ENCODE results near the gene TNFSF13.

TNFSF13 gene

DNA sequence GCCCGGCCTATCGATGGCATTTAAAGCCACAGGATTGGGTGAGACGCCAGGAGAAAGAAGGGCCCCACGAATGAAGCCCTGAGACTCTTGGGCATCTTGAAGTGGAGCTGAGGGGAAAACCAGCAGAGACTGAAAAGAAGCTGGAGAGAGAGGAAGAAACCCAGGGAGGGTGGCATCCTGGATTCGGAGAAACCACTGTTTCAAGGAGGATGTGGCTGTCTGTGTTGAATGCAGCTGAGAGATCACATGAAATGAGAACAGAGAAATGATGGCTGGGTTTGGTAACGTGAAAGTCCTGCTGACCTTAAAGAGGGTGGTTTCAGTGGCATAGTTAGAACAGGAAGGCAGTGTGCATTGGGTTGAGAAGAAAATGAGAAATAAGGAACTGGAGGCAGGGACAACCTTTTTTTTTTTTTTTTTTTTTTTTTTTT is 5.9 kb upstream of the TNFSF13 start:
- DNase-seq = peak in 3 of 14 donors; percentile 22 to 38 (median 37)

DNA sequence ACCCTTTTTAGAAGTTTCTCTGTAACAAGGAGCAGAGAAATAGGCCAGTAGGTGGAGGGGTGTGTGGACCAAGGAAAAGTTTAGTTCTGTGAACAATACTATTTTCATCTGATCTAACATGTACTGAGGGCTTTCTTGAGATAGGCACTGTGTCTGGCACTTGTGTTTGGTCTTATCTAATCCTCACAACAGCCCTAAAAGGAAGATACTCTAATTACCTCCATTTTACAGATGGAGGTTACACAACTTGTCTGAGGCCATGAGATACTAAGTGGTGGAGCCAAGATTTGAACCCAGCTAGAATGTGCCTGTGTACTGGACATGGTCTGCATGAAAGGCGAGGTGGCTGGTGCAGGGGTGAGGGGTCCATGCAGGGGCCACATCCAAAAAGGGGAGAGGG is 5.2 kb upstream of the TNFSF13 start:
- DNase-seq = no peak

DNA sequence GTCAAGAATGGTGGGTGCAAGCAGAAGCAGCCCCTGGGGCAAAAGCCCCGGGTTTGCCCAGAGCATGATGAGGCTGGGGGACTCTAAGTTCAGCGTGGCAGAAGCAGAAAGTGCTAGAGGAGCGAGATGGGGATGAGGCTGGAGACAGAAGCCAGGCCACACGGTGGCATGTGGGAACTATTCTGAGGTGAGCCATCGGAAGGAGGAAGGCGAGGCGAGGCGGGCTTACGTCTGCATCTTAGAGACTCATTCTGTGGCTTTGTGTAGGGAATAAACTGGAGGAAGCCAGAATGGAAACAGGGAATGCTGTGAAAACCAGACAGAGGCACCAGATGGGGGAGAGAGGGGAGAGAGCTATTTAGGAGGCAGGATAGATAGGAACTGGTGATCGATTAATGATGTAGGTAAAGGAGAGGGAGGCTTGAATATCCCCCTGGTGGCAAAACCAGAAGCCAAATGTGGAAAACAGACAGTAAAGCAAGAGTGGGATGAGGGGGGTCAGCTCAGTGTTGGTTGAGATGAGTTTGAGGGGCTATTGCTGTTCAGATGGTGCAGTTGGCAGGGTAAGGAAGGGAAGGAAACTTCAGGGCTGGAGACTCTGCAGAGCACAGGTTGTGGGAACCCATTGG is 3.1 kb upstream of the TNFSF13 start:
- no peak for DNase-seq

DNA sequence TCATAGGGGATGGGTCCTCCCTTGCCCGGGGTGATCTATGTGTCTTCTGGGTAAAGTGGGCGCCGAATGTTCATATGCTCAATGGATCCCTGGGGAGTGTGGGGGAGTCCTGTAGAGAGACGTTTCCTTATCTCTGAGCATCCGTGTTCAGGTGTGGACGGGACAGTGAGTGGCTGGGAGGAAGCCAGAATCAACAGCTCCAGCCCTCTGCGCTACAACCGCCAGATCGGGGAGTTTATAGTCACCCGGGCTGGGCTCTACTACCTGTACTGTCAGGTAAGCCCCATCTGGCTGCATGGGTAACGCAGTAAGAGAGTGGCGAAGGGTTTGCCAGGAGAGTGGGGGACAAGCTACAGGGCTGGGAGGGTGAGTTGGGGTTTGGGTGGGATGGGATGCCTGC is 1.9 kb upstream of the TNFSF13 start:
- DNase-seq = no peak

DNA sequence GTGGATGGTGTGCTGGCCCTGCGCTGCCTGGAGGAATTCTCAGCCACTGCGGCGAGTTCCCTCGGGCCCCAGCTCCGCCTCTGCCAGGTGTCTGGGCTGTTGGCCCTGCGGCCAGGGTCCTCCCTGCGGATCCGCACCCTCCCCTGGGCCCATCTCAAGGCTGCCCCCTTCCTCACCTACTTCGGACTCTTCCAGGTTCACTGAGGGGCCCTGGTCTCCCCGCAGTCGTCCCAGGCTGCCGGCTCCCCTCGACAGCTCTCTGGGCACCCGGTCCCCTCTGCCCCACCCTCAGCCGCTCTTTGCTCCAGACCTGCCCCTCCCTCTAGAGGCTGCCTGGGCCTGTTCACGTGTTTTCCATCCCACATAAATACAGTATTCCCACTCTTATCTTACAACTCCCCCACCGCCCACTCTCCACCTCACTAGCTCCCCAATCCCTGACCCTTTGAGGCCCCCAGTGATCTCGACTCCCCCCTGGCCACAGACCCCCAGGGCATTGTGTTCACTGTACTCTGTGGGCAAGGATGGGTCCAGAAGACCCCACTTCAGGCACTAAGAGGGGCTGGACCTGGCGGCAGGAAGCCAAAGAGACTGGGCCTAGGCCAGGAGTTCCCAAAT is 1.3 kb upstream of the TNFSF13 start:
- peak in 1 of 14 donors; percentile 24 for DNase-seq

DNA sequence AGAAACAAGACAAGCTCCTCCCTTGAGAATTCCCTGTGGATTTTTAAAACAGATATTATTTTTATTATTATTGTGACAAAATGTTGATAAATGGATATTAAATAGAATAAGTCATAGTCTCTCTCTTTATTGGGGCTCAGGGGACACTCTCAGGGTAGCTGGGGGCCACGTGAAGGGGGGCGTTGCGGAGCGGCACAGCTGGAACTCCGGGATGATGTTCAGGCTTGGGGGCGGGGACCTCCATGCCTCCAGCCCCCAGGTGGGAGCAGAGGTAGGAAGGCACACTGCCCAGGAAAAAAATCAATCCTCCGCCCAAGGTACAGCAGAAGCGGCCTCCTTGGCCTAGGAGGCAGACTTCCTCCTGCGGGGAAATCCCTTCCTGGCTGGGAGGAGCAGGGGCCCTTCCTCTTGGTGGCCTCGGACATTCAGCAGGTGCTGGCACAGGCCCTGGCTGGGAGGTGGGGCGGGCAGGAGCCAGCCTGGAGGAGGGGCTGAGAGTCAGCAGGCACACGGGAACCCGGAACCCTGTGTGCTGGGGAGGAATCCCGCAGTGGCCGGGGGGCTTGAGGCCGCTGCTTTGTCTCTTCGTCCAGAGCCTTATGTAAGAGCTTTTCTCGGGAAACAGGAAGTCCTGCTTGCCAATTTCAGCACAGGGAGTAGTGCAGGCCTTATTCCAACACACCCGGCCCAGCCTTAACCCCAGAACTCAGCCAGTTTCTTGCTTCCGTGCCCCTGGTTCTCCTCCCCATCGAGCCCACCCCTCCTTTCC is 591 bp upstream of the TNFSF13 start:
- DNase-seq = peak in 12 of 14 donors; percentile 39 to 89 (median 82)

DNA sequence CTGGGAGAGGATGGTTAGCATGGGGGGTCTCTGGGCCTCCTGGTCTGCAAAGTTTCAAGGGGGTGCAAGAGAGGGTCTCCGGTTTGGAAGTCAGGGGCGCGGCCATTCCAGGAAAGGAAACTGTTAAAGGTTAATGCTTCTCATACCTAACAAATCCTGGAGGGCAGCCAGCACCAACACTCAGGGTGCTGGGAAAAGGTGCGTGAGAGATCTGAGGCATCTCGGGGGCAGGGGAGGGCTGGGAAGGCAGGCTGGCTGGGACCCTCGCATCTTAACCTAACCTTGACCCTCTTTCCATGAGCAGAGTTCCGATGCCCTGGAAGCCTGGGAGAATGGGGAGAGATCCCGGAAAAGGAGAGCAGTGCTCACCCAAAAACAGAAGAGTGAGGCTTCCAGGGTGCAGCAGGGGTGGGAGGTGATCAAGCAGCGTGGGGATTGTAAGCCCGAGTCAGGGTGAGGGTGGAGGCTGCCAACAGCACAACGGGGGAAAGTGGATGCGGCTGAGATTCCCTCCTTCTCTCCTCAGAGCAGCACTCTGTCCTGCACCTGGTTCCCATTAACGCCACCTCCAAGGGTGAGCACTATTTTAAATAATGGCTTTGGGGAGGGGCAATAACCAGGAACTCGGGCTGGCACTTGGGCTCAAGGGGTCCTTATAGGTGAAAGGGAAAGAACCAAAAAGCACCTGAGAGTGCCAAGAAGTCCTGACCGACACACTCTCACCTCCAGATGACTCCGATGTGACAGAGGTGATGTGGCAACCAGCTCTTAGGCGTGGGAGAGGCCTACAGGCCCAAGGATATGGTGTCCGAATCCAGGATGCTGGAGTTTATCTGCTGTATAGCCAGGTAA is 996 bp downstream of the TNFSF13 start:
- no peak for DNase-seq

DNA sequence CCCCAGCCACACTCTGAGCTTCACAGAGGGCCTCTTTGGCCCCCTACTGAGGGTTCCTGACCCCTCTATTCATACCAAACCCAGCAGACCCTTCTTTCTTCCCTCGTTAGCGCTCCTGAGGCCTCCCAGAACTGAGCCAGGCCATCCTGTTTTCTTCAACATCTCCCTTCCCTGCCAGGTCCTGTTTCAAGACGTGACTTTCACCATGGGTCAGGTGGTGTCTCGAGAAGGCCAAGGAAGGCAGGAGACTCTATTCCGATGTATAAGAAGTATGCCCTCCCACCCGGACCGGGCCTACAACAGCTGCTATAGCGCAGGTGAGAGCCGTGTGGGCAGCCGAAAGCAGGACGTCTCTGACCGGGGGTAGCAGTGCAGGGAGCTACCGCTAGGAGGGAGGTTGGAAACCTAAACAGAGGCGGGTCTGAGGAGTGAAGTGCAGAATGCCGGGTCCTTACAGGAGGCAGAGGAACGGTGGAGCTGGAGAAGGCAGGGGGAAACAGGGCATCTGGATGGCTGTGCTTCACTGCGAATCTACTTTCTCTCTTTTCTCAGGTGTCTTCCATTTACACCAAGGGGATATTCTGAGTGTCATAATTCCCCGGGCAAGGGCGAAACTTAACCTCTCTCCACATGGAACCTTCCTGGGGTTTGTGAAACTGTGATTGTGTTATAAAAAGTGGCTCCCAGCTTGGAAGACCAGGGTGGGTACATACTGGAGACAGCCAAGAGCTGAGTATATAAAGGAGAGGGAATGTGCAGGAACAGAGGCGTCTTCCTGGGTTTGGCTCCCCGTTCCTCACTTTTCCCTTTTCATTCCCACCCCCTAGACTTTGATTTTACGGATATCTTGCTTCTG is 1.9 kb downstream of the TNFSF13 start:
- DNase-seq = peak in 1 of 14 donors; percentile 37

DNA sequence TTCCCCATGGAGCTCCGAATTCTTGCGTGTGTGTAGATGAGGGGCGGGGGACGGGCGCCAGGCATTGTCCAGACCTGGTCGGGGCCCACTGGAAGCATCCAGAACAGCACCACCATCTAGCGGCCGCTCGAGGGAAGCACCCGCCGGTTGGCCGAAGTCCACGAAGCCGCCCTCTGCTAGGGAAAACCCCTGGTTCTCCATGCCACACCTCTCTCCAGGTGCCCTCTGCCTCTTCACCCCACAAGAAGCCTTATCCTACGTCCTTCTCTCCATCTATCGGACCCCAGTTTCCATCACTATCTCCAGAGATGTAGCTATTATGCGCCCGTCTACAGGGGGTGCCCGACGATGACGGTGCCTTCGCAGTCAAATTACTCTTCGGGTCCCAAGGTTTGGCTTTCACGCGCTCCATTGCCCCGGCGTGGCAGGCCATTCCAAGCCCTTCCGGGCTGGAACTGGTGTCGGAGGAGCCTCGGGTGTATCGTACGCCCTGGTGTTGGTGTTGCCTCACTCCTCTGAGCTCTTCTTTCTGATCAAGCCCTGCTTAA is 2.6 kb downstream of the TNFSF13 start:
- DNase-seq = peak in 12 of 14 donors; percentile 57 to 86 (median 78)

DNA sequence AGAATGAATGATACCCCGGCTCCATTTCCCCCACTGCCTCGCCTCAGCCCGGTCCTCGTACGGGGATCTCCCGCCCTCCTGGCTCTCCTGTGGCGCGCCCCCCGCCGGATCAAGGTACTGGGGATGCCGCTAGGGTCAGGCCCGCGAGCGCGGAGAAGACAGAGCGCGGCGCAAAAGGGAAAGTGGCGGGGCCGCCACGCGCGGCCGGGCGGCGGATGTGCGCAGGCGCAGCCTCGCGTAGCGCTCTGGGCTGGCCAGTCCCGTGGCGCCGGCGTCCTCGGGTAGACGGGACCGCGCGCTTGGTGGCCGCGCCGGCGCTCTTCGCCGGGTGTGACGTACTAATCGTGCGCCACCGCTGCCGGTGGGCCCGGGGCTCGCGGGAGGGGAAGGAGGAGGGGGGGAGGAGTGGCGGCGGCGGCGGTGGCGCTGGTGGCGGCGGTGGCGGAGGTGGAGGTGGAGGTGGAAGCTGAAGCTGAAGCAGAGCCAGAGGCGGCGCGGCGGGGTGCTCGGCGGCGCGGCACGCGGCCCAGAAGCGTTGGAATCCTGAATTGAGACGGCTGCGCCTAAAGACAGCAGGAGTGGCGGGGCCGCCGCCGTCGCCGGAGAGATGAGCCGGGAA is 3.1 kb downstream of the TNFSF13 start, which contains the start of gene SENP3:
SENP3 (plus strand) TSS at position 331 of the 619 bp plus-strand sequence. CDS start 1,158 bp downstream, outside the sequence.
- DNase-seq = peak; percentile 38 to 95 (median 82)

DNA sequence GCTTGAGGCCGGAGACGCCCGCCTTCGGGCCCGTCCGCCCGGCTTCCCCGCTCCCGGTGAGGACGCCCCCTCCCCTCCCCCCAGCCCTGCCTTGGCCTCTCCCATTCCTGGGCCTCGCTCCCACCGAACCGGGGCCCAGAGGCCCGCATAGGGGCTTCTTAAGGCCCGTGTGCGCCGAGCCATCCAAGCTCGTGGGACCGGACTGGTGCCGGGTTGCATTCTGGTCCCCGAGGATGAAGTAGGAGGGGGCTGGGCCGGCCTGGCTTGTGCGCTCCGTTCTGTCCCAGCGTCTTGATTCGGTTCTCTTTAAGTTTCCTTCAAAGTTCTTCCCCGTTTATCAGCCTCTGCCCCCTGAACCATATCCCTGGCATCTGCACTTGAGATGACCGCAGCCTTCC is 3.7 kb downstream of the TNFSF13 start:
- DNase-seq = no peak

DNA sequence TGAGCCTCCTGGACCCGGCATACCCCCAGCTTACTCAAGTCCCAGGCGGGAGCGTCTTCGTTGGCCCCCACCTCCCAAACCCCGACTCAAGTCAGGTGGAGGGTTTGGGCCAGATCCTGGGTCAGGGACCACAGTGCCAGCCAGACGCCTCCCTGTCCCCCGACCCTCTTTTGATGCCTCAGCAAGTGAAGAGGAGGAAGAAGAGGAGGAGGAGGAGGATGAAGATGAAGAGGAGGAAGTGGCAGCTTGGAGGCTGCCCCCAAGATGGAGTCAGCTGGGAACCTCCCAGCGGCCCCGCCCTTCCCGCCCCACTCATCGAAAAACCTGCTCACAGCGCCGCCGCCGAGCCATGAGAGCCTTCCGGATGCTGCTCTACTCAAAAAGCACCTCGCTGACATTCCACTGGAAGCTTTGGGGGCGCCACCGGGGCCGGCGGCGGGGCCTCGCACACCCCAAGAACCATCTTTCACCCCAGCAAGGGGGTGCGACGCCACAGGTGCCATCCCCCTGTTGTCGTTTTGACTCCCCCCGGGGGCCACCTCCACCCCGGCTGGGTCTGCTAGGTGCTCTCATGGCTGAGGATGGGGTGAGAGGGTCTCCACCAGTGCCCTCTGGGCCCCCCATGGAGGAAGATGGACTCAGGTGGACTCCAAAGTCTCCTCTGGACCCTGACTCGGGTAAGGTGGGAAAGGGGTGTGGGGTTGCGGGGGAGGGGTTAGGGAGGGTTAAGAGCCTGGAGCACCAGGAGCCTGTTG is 4.7 kb downstream of the TNFSF13 start:
- no peak for DNase-seq

DNA sequence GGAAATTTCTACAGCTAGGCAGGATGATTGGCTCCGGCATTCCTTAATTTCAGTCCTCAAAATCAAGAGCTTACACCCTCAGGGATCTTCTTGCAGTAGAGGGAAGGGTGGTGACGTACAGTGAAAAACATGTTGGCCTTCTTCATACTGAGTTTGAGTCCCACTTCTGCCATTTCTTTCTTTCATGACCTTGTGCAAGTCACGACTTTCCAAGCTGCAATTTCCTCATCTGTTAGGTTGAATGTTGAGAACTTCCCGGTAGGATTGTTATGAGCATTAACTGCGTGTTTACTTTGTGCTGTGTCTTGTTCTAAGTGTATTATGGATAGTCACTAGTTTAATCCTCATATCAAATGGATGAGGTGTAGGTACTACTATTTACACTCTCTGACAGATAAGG is 11.0 kb downstream of the TNFSF13 start:
- no peak for DNase-seq

DNA sequence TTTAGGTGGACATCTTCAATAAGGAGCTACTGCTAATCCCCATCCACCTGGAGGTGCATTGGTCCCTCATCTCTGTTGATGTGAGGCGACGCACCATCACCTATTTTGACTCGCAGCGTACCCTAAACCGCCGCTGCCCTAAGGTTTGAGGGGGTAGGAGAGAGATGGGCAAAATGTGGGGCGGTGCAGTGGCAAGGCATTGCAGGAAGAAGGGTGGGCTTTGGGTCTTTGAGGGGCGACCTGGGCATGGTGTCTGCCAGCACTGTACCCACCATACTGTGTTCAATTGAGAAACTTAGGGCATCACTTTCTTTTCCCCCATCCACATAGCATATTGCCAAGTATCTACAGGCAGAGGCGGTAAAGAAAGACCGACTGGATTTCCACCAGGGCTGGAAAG is 11.8 kb downstream of the TNFSF13 start:
- DNase-seq = no peak

DNA sequence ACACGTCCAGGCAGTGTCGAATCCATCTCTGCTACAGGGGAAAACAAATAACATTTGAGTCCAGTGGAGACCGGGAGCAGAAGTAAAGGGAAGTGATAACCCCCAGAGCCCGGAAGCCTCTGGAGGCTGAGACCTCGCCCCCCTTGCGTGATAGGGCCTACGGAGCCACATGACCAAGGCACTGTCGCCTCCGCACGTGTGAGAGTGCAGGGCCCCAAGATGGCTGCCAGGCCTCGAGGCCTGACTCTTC is 13.7 kb downstream of the TNFSF13 start:
- DNase-seq = no peak

DNA sequence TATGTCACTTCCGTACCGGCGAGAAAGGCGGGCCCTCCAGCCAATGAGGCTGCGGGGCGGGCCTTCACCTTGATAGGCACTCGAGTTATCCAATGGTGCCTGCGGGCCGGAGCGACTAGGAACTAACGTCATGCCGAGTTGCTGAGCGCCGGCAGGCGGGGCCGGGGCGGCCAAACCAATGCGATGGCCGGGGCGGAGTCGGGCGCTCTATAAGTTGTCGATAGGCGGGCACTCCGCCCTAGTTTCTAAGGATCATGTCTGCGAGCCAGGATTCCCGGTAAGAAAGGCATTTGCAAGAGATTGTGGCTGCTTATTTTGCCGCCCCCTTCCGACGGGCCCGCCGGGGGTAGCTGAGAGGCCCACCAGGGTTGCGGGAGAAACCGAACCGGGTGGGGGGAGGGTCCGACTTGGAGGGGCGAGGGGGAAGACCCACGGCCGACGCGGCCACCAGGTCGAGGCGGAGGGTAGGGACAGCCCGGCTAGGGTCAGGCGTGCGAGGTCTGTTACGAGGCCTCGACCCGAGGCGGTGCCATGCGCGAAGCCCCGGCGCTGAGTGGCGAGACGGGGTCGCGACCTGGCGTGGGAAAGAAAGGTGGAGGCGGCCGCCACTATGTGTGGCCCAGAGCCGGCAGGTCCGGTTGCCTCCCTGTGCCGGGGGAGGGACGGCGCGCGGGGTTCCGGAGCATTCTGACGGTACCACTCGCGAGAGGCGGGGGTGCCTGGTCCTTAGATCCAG is 14.2 kb downstream of the TNFSF13 start:
- peak; percentile 87 to 100 (median 98) for DNase-seq

DNA sequence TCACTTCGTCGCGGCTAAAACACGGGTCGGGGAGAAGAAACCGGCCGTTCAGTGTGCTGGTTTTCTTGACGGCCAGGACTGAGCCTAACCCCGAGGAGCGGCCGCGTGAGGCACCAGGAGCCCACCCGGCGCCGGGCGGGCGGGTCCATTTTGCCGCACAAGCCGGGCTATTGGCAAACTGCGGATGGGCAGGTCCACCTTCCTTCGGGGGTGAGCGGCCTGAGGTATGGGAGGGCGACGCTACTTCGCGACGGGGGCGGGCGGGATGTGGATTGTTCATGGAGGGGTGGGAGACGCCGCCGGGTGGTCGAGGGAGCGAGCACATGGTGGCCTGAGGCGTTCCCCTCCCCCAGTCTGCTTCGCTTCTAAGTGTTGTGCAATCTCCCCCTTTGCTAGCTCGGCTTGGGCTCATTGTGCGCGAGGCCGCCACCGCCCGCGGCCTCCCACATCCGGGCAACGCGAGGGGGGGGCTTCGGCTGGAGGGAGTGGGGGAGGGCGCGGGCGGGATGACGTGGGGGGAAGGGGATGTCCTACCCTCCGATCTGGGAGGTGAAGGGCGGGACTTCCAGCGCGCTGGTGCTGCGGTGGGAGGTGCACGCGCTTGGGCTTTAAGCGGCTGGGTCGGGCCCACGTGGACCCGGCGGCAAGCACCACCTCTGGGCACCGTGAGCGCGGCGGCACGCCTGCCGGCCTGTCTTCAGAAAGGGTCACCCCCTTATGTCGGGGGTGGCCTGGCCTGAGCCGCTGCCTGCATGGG is 15.0 kb downstream of the TNFSF13 start:
- DNase-seq = peak; percentile 55 to 95 (median 82)

DNA sequence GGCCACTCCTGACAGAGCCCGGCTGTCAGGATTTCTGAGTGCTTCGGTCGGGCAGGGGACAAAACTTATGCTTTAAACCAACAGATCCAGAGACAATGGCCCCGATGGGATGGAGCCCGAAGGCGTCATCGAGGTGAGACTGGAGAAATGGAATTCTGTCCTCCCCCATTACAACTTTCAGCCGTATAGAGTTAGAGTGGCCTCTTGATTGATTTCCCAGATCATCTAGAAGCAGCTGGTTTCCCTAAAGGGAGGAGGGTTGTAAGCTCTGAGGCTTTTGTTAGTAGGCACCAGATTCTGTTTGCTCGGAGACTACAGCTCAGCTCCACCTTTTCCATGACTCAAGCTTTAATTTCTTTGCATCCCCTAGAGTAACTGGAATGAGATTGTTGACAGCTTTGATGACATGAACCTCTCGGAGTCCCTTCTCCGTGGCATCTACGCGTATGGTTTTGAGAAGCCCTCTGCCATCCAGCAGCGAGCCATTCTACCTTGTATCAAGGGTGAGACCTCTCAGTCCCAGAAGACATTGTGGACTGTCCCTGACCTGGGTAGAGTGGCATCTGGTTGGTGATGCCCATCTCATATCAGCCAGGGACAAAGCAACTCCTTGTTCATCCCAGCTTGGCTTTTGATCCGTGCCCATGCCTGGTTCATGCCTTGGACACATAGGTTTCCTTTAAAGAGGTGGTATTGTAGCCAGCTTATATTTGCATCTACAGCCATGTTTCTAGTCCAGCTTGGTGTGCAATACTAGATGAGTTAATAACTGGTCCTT is 15.8 kb downstream of the TNFSF13 start:
- no peak for DNase-seq

All from C1 segment of cervical spinal cord (tissue), 14 donors.